Peyer's patch (tissue), 4 donors: ENCODE results near the gene ACTR5.

ENCODE experiments used
- POLR2A ChIP-seq, 2 donors: fragments of 450-650 bp; IDR thresholded peaks; one replicate each; pipeline ENCODE4 v1.5.1; 2017; ENCODE audit warnings: antibody characterized with exemption in 2 of 2, mild to moderate bottlenecking in 2 of 2, moderate library complexity in 2 of 2
- TF ChIP-seq, protein P1 (sequence below), 6 experiments: fragments of 450-650 bp in 4 of 6; fragments of 200-600 bp in 2 of 6; sonication (generic) in 1 of 6; IDR thresholded peaks; one replicate each; pipeline ENCODE4 v1.5.1; 2017 to 2019; ENCODE audit warnings: antibody characterized with exemption in 6 of 6, mild to moderate bottlenecking in 3 of 6, moderate library complexity in 1 of 6

DNA sequence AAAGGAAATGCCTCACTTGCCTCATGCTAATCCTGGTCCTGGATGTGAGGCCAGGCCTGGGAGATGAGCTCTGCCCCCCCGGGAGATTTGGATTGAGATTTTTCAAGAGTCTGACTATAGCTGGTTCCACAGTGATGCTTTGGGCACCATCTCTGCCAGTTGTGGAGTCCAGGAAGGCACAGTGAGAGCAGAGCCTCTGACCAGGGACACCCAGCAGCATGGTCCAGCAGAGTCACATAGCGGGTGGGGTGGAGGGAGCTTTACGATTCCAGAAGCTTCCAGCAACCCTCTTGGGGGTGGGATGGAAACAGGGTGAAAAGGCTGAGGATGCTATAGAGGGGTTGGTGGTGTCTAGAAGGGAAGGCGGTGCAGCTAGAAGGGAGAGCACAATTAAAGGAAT is 15.3 kb upstream of the ACTR5 start:
- TF ChIP-seq, protein P1, sequence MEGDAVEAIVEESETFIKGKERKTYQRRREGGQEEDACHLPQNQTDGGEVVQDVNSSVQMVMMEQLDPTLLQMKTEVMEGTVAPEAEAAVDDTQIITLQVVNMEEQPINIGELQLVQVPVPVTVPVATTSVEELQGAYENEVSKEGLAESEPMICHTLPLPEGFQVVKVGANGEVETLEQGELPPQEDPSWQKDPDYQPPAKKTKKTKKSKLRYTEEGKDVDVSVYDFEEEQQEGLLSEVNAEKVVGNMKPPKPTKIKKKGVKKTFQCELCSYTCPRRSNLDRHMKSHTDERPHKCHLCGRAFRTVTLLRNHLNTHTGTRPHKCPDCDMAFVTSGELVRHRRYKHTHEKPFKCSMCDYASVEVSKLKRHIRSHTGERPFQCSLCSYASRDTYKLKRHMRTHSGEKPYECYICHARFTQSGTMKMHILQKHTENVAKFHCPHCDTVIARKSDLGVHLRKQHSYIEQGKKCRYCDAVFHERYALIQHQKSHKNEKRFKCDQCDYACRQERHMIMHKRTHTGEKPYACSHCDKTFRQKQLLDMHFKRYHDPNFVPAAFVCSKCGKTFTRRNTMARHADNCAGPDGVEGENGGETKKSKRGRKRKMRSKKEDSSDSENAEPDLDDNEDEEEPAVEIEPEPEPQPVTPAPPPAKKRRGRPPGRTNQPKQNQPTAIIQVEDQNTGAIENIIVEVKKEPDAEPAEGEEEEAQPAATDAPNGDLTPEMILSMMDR (IDR thresholded peaks at IDR 0.05): no peak
- no peak for TF ChIP-seq POLR2A (IDR thresholded peaks at IDR 0.05)
